B cell (primary cell): Measurements from ENCODE around the gene GRXCR2.

ENCODE experiments used
- EZH2 ChIP-seq: IDR thresholded peaks from 2 replicates; pipeline ENCODE4 v1.6.1; 2012; ENCODE audit warnings: borderline replicate concordance, low read depth, mild to moderate bottlenecking, moderate library complexity, low read length; ENCODE audit not compliant: insufficient read depth, poor library complexity, severe bottlenecking
- TF ChIP-seq, protein P1 (sequence below): fragments of 200-600 bp; IDR thresholded peaks from one replicate; pipeline ENCODE4 v1.8.0; 2022; ENCODE audit warnings: antibody characterized with exemption, mild to moderate bottlenecking

DNA sequence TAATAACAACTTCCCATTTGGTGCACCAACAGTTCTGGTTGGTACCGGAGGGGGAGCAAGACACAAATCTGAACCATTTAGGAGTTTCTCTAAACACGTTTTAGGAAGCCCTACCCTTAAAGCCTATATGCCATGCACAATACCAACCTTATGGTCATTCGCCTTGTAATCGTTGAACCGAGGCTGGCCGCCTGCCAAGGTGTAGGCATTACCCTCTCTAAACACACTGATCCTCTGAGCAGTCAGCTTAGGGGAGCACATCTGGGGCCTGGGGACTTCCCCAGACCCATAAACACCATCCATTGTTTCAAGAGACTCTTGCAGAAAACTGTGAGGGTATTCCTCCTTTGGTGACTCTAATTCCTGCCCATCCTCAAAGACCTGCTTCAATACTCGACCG lies 328 bp downstream of the GRXCR2 start:
- TF ChIP-seq, protein P1, sequence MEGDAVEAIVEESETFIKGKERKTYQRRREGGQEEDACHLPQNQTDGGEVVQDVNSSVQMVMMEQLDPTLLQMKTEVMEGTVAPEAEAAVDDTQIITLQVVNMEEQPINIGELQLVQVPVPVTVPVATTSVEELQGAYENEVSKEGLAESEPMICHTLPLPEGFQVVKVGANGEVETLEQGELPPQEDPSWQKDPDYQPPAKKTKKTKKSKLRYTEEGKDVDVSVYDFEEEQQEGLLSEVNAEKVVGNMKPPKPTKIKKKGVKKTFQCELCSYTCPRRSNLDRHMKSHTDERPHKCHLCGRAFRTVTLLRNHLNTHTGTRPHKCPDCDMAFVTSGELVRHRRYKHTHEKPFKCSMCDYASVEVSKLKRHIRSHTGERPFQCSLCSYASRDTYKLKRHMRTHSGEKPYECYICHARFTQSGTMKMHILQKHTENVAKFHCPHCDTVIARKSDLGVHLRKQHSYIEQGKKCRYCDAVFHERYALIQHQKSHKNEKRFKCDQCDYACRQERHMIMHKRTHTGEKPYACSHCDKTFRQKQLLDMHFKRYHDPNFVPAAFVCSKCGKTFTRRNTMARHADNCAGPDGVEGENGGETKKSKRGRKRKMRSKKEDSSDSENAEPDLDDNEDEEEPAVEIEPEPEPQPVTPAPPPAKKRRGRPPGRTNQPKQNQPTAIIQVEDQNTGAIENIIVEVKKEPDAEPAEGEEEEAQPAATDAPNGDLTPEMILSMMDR, result no peak
- no peak for TF ChIP-seq EZH2
